ENCODE results near the gene ZNF35.

ZNF35 gene

GRCh38 chr3:44685128-44685800, 36.7 kb downstream of the ZNF35 start:
- DNase-seq (ENCODE audit: low read depth), result no peak

GRCh38 chr3:44687898-44688297, 39.4 kb downstream of the ZNF35 start:
- DNase-seq (ENCODE audit: low read depth), result no peak

All from CMK (cell line).